Measurements from ENCODE around the gene PLIN4.
"Not testable (repeated sequence)": the region's sequence is repeated elsewhere in the genome, so short reads cannot be mapped to it uniquely, and the experiment has no call there.

PLIN4 gene

GRCh38 chr19:4543842-4544647 lies 25.8 kb upstream of the PLIN4 start:
- DNase-seq (ENCODE audit: low read depth) = no peak

GRCh38 chr19:4542896-4543841 lies 24.9 kb upstream of the PLIN4 start:
- DNase-seq (ENCODE audit: low read depth) = no peak

GRCh38 chr19:4541806-4542145 lies 23.5 kb upstream of the PLIN4 start:
- DNase-seq (ENCODE audit: low read depth) = not testable (repeated sequence)

GRCh38 chr19:4541114-4541805 lies 23.0 kb upstream of the PLIN4 start:
- no peak for DNase-seq (ENCODE audit: low read depth)

- DNase-seq (ENCODE audit: low read depth) = no peak
Measured at GRCh38 chr19:4539693-4540581, 21.7 kb upstream of the PLIN4 start, which contains the start of gene LRG1. TSS of gene LRG1 (minus strand) at chr19:4540036. CDS start at chr19:4540013, 23 bp downstream.

GRCh38 chr19:4539169-4539692 lies 20.9 kb upstream of the PLIN4 start:
- no peak for DNase-seq (ENCODE audit: low read depth)

GRCh38 chr19:4538601-4538954 lies 20.3 kb upstream of the PLIN4 start:
- DNase-seq (ENCODE audit: low read depth) = no peak

- DNase-seq (ENCODE audit: low read depth) = no peak
Measured at GRCh38 chr19:4537953-4538600, 19.8 kb upstream of the PLIN4 start.

GRCh38 chr19:4536798-4537197 lies 18.5 kb upstream of the PLIN4 start:
- DNase-seq (ENCODE audit: low read depth) = no peak

- no peak for DNase-seq (ENCODE audit: low read depth)
Measured at GRCh38 chr19:4534836-4535658, 16.8 kb upstream of the PLIN4 start, which contains the start of gene PLIN5. TSS of gene PLIN5 (minus strand) at chr19:4535224. CDS start at chr19:4534074, 1,150 bp downstream.

GRCh38 chr19:4533835-4534424 lies 15.6 kb upstream of the PLIN4 start:
- no peak for DNase-seq (ENCODE audit: low read depth)

- DNase-seq (ENCODE audit: low read depth) = no peak
Measured at GRCh38 chr19:4533334-4533733, 15.0 kb upstream of the PLIN4 start.

GRCh38 chr19:4531562-4532165 lies 13.4 kb upstream of the PLIN4 start:
- no peak for DNase-seq (ENCODE audit: low read depth)

- DNase-seq (ENCODE audit: low read depth) = no peak
Measured at GRCh38 chr19:4529924-4530522, 11.7 kb upstream of the PLIN4 start.

- DNase-seq (ENCODE audit: low read depth) = no peak
Measured at GRCh38 chr19:4528843-4529242, 10.6 kb upstream of the PLIN4 start.

GRCh38 chr19:4527377-4527776 lies 9.1 kb upstream of the PLIN4 start:
- not testable (repeated sequence) for DNase-seq (ENCODE audit: low read depth)

GRCh38 chr19:4525563-4526002 lies 7.3 kb upstream of the PLIN4 start:
- no peak for DNase-seq (ENCODE audit: low read depth)

GRCh38 chr19:4524808-4525562 lies 6.7 kb upstream of the PLIN4 start:
- DNase-seq (ENCODE audit: low read depth) = no peak

Data from non-pigmented ciliary epithelial cell (primary cell).